Liver (tissue), 9 donors: Measurements from ENCODE around the gene PLXNA2. TPM values are rescaled to one million over a fixed set of nuclear protein-coding genes. Genes with fewer than 3 reads are reported as not detected.

ENCODE experiments used
- DNase-seq: peaks from one replicate; pipeline ENCODE4 v3.0.0-alpha.2; 2017; ENCODE audit warnings: low spot score
- H3K27ac ChIP-seq, 2 donors: one replicate each; pipeline ENCODE4 v1.7.0; 2013; ENCODE audit warnings: inconsistent platforms in 2 of 2, low read length in 2 of 2, control low read depth in 1 of 2, low read depth in 1 of 2, mild to moderate bottlenecking in 1 of 2
- H3K27me3 ChIP-seq, 4 donors: one replicate each; pipeline versions ENCODE4 v1.6.1 to v1.7.0; 2013; ENCODE audit warnings: low read length in 3 of 4, inconsistent platforms in 1 of 4, mild to moderate bottlenecking in 1 of 4, moderate library complexity in 1 of 4; ENCODE audit not compliant: control insufficient read depth in 4 of 4, insufficient read depth in 4 of 4
- H3K36me3 ChIP-seq, 4 donors: one replicate each; pipeline versions ENCODE4 v1.6.1 to v1.7.0; 2013; ENCODE audit warnings: low read length in 3 of 4, mild to moderate bottlenecking in 3 of 4, low read depth in 1 of 4, moderate library complexity in 1 of 4; ENCODE audit not compliant: control insufficient read depth in 4 of 4, insufficient read depth in 3 of 4
- H3K4me1 ChIP-seq, 4 donors: one replicate each; pipeline versions ENCODE4 v1.6.1 to v1.7.0; 2013; ENCODE audit warnings: low read length in 3 of 4, mild to moderate bottlenecking in 3 of 4, moderate library complexity in 1 of 4; ENCODE audit not compliant: control insufficient read depth in 4 of 4, insufficient read depth in 4 of 4
- H3K4me3 ChIP-seq, 3 donors: one replicate each; pipeline versions ENCODE4 v1.6.1 to v1.7.0; 2013; ENCODE audit warnings: low read length in 3 of 3, control low read depth in 1 of 3, low read depth in 1 of 3, mild to moderate bottlenecking in 1 of 3
- H3K9ac ChIP-seq, 2 donors: one replicate each; pipeline ENCODE4 v1.7.0; 2013; ENCODE audit warnings: low read length in 2 of 2, mild to moderate bottlenecking in 2 of 2, moderate library complexity in 2 of 2, control low read depth in 1 of 2, low read depth in 1 of 2
- H3K9me3 ChIP-seq, 4 donors: one replicate each; pipeline versions ENCODE4 v1.6.1 to v1.7.0; 2013; ENCODE audit warnings: low read length in 3 of 4; ENCODE audit not compliant: control insufficient read depth in 4 of 4
- ATF3 ChIP-seq: IDR thresholded peaks from 2 replicates; pipeline ENCODE4 v1.6.1; 2016; ENCODE audit warnings: antibody characterized with exemption
- CTCF ChIP-seq: fragments of 150-350 bp; IDR thresholded peaks from 2 replicates; pipeline ENCODE4 v1.5.1; 2017; ENCODE audit warnings: improper control_type of control experiment, low read depth, low read length; ENCODE audit not compliant: missing input control
- EGR1 ChIP-seq, 2 donors: IDR thresholded peaks; 2 replicates each; pipeline ENCODE4 v1.6.1; 2016 to 2018; ENCODE audit warnings: antibody characterized with exemption in 2 of 2, low read depth in 2 of 2
- FOXA1 ChIP-seq: IDR thresholded peaks from 2 replicates; pipeline ENCODE4 v1.6.1; 2016; ENCODE audit warnings: antibody characterized with exemption
- FOXA2 ChIP-seq: IDR thresholded peaks from 2 replicates; pipeline ENCODE4 v1.6.1; 2016; ENCODE audit warnings: antibody characterized with exemption
- GABPA ChIP-seq, 2 donors: IDR thresholded peaks in 1 of 2; conservative IDR thresholded peaks in 1 of 2; 2 replicates each; pipeline ENCODE4 v1.6.1; 2016; ENCODE audit warnings: antibody characterized with exemption in 2 of 2, mild to moderate bottlenecking in 1 of 2, moderate library complexity in 1 of 2
- HNF4A ChIP-seq, 2 donors: conservative IDR thresholded peaks; 2 replicates each; pipeline ENCODE4 v1.6.1; 2016; ENCODE audit warnings: antibody characterized with exemption in 2 of 2, mild to moderate bottlenecking in 2 of 2
- HNF4G ChIP-seq: IDR thresholded peaks from 2 replicates; pipeline ENCODE4 v1.6.1; 2016; ENCODE audit warnings: antibody characterized with exemption
- JUND ChIP-seq, 2 donors: IDR thresholded peaks; 2 replicates each; pipeline ENCODE4 v1.6.1; 2016; ENCODE audit warnings: antibody characterized with exemption in 2 of 2
- MAX ChIP-seq: IDR thresholded peaks from 2 replicates; pipeline ENCODE4 v1.6.1; 2016; ENCODE audit warnings: antibody characterized with exemption
- NR2F2 ChIP-seq: IDR thresholded peaks from 2 replicates; pipeline ENCODE4 v1.6.1; 2016; ENCODE audit warnings: antibody characterized with exemption
- RAD21 ChIP-seq, 2 donors: IDR thresholded peaks; 2 replicates each; pipeline ENCODE4 v1.6.1; 2016; ENCODE audit warnings: antibody characterized with exemption in 2 of 2, mild to moderate bottlenecking in 2 of 2
- REST ChIP-seq: IDR thresholded peaks from 2 replicates; pipeline ENCODE4 v1.6.1; 2016; ENCODE audit warnings: antibody characterized with exemption, mild to moderate bottlenecking
- RXRA ChIP-seq, 2 donors: IDR thresholded peaks; 2 replicates each; pipeline ENCODE4 v1.6.1; 2017 to 2018; ENCODE audit warnings: antibody characterized with exemption in 2 of 2, mild to moderate bottlenecking in 1 of 2
- SP1 ChIP-seq: IDR thresholded peaks from 2 replicates; pipeline ENCODE4 v1.6.1; 2018; ENCODE audit warnings: antibody characterized with exemption, mild to moderate bottlenecking
- TAF1 ChIP-seq: conservative IDR thresholded peaks from 2 replicates; pipeline ENCODE4 v1.6.1; 2016; ENCODE audit warnings: antibody characterized with exemption, mild to moderate bottlenecking
- YY1 ChIP-seq: IDR thresholded peaks from 2 replicates; pipeline ENCODE4 v1.6.1; 2016; ENCODE audit warnings: antibody characterized with exemption, mild to moderate bottlenecking
- ZBTB33 ChIP-seq: IDR thresholded peaks from 2 replicates; pipeline ENCODE4 v1.6.1; 2016; ENCODE audit warnings: antibody characterized with exemption
- WGBS: extraction: QIAGEN DNeasy Blood & Tissue Kit; methylation state at CpG from one replicate; pipeline ENCODE4 v1.1.7; 2013; 5-methylcytosine and 5-hydroxymethylcytosine counted together
- polyA plus RNA-seq, 2 donors: library from polyadenylated mRNA; stranded (reverse) in 1 of 2; unstranded in 1 of 2; fragments of 200-250 nt in 1 of 2; fragments of >200 nt in 1 of 2; fragmentation: Nextera tagmentation in 1 of 2; extraction: Ambion mirVana in 1 of 2; gene quantifications; one replicate each; pipeline versions ENCODE4 v1.2.1 to v1.2.3, GENCODE V29; 2013 to 2015
- total RNA-seq, 2 donors: library from RNA; depleted of rRNA; stranded (reverse); fragments of >200 nt; gene quantifications; one replicate each; pipeline ENCODE4 v1.2.3, GENCODE V29; 2014
- donor health status: healthy.
- donor health status: healthy.
- donor health status: healthy.
- donor health status: healthy.
- donor health status: healthy.

Gene PLXNA2
- total and polyA plus RNA-seq, 4 donors, result 1.8 to 9.2 (median 2.8) TPM

- 62% methylated on average over 7 of the region's 7 CpGs for WGBS
- no peak for DNase-seq
- Histone ChIP-seq H3K9ac (no peak overlapping the region), H3K4me3 (no peak overlapping the region), H3K9me3 (no peaks in the 10 kb centered on the region), H3K4me1 (peaks cover 11 to 51% (median 33%) of the 10 kb centered on the region in 4 donors), H3K27ac (peak overlapping the region; percentile 39 to 64), H3K36me3 (no peaks in the 10 kb centered on the region), H3K27me3 (no peaks in the 10 kb centered on the region)
- peak; percentile 29 to 61 for TF ChIP-seq RAD21 (IDR thresholded peaks at IDR 0.05)
- TF ChIP-seq YY1, result peak; percentile 65
- peak; percentile 9 for TF ChIP-seq FOXA2
- TF ChIP-seq CTCF, result no peak
- peak in 1 of 2 donors; percentile 55 for TF ChIP-seq EGR1 (IDR thresholded peaks at IDR 0.05; ENCODE audit: low read depth in 2 of 2)
- TF ChIP-seq JUND (IDR thresholded peaks at IDR 0.05), result peak; percentile 32 to 71
- TF ChIP-seq MAX, result peak; percentile 91
- TF ChIP-seq ZBTB33, result peak; percentile 54
- TF ChIP-seq ATF3, result no peak
- TF ChIP-seq HNF4A (conservative IDR thresholded peaks at IDR 0.05), result peak; percentile 96
- peak; percentile 90 for TF ChIP-seq NR2F2
- peak; percentile 80 to 87 for TF ChIP-seq RXRA (IDR thresholded peaks at IDR 0.05)
- no peak for TF ChIP-seq FOXA1
- TF ChIP-seq TAF1, result no peak
- peak; percentile 89 for TF ChIP-seq HNF4G
- TF ChIP-seq SP1, result peak; percentile 85
- TF ChIP-seq REST, result peak; percentile 49
- no peak for TF ChIP-seq GABPA (IDR thresholded peaks at IDR 0.05 in 1 of 2, conservative IDR thresholded peaks at IDR 0.05 in 1 of 2)
Measured at GRCh38 chr1:208171616-208172422, 72.4 kb downstream of the PLXNA2 start.
